Smooth muscle cell of trachea (primary cell): ENCODE measurements around the gene RFWD3. TPM values are rescaled to one million over a fixed set of nuclear protein-coding genes. Genes with fewer than 3 reads are reported as not detected.

Source experiments
- total RNA-seq: library from RNA; depleted of rRNA; stranded (reverse); fragments of >200 nt; gene quantifications from 2 replicates; pipeline ENCODE4 v1.2.1, GENCODE V29; 2014

RFWD3 gene, protein sequence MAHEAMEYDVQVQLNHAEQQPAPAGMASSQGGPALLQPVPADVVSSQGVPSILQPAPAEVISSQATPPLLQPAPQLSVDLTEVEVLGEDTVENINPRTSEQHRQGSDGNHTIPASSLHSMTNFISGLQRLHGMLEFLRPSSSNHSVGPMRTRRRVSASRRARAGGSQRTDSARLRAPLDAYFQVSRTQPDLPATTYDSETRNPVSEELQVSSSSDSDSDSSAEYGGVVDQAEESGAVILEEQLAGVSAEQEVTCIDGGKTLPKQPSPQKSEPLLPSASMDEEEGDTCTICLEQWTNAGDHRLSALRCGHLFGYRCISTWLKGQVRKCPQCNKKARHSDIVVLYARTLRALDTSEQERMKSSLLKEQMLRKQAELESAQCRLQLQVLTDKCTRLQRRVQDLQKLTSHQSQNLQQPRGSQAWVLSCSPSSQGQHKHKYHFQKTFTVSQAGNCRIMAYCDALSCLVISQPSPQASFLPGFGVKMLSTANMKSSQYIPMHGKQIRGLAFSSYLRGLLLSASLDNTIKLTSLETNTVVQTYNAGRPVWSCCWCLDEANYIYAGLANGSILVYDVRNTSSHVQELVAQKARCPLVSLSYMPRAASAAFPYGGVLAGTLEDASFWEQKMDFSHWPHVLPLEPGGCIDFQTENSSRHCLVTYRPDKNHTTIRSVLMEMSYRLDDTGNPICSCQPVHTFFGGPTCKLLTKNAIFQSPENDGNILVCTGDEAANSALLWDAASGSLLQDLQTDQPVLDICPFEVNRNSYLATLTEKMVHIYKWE
- 10.8 and 25.2 TPM in 2 replicates for total RNA-seq

GRCh38 chr16:74666425-74667254, at the start of gene RFWD3:
Gene RFWD3 (minus strand): TSS chr16:74666877. CDS start chr16:74661449, 5,428 bp downstream.

DNA sequence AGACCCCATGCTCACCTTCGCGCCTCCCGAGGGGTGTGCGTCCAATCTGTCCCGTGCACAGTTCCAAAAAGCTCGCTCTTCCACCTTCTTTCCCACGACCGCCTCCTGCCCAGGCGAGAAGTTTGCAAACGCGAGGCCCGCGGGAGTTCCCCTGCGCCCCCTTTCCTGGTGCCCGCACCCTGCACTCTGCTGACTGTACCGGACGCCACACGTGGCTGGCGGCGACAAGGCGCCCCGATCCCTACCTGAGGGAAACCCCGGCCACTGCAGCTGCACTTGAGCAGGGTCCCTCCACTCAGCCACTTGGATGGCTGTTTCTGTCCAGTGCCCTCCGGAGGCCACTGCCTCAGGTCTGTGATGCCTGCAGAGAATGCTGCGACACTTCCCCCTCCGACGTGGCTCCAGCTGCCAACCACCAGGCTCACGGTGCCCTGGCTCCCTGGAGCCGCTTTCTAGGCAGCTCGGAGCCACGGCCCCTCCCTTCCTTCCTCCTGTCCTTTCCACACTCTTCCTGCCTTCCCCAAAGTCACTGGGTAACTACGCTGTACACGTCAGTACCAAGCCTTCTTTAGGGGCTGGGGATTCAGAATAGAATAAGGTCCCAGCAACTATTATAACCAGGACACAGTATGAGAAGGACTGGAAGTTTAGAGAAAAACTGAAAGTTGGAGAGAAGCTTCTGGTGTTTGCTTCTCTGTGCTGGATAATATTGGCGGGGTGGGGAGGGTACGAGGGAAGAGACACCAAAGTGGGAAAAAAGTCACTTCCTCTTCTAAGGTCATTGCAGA, 34.0 kb upstream of the RFWD3 start, which contains the start of gene MLKL:
Gene MLKL (minus strand): TSS at position 425 of the 788 bp plus-strand sequence. CDS start 5,105 bp downstream, outside the sequence.

GRCh38 chr16:74606521-74607309, 60.0 kb downstream of the RFWD3 start, which contains the start of gene GLG1:
Gene GLG1 (minus strand): TSS chr16:74607114. CDS start chr16:74607094, 20 bp downstream.

Other genes with a start within 250 kb of the RFWD3 start
- gene CLEC18B, start 245.4 kb downstream of the RFWD3 start, total RNA-seq: 0.29 and 1.3 TPM in 2 replicates
- 159 and 195 TPM in 2 replicates for gene GLG1, start 59.8 kb downstream of the RFWD3 start, total RNA-seq
- gene MLKL, start 34.0 kb upstream of the RFWD3 start, total RNA-seq: 6.9 and 7.6 TPM in 2 replicates
- gene FA2H, start 107.9 kb upstream of the RFWD3 start, total RNA-seq: not detected in 2 replicates